Endothelial cell of umbilical vein (primary cell): ENCODE measurements around the gene LCLAT1. TPM values are rescaled to one million over a fixed set of nuclear protein-coding genes. Genes with fewer than 3 reads are reported as not detected.

Experiments used
- BruUV-seq: library from RNA; stranded (reverse); fragments of 400-500 nt; replicated peaks from 2 replicates; lab custom pipeline; 2021; lab: Mats Ljungman, UMichigan
- CTCF ChIA-PET: fragments of 300-600, 350-600 bp; sonication (Branson Sonifier 250); formaldehyde crosslinking; loops from one replicate; lab custom pipeline; 2021; ENCODE audit warnings: antibody characterized with exemption, inconsistent platforms; lab: Charles Lee
- POLR2A ChIA-PET: fragments of 300-600, 350-600 bp; sonication (Branson Sonifier 250); formaldehyde crosslinking; loops from one replicate; lab custom pipeline; 2021; ENCODE audit warnings: antibody characterized with exemption, inconsistent platforms; lab: Charles Lee
- DNase-seq: peaks from one replicate; pipeline ENCODE4 v3.0.0-alpha.2; 2011; ENCODE audit warnings: low read depth, low spot score
- FAIRE-seq: peaks from 2 replicates; lab custom pipeline; 2011; peaks lifted over from hg19 to GRCh38; lab: Jason Lieb, UNC
- H2AFZ ChIP-seq: 2 replicates; pipeline ENCODE4 v1.6.0; 2012; ENCODE audit warnings: low read depth, low read length, control low read depth, inconsistent platforms
- H3K27ac ChIP-seq: 2 replicates; pipeline ENCODE4 v1.5.1; 2011; ENCODE audit warnings: low read depth, mild to moderate bottlenecking, control low read depth, low read length, moderate library complexity; ENCODE audit not compliant: insufficient read depth
- H3K27me3 ChIP-seq, 2 experiments: 2 replicates each; pipeline versions ENCODE4 v1.6.0 to v1.6.1; 2011; ENCODE audit warnings: low read length in 2 of 2, mixed read lengths in 1 of 2; ENCODE audit not compliant: control insufficient read depth in 2 of 2, insufficient read depth in 2 of 2
- H3K36me3 ChIP-seq, 2 experiments: 2 replicates in 1 of 2; 3 replicates in 1 of 2; pipeline ENCODE4 v1.5.1; 2011; ENCODE audit warnings: low read length in 2 of 2, mild to moderate bottlenecking in 1 of 2, moderate library complexity in 1 of 2; ENCODE audit not compliant: control insufficient read depth in 2 of 2, insufficient read depth in 2 of 2; ENCODE audit errors: extremely low read depth in 1 of 2
- H3K4me1 ChIP-seq: 3 replicates; pipeline ENCODE4 v1.5.1; 2011; ENCODE audit warnings: mild to moderate bottlenecking, low read length; ENCODE audit not compliant: control insufficient read depth, insufficient read depth; ENCODE audit errors: extremely low read depth
- H3K4me2 ChIP-seq: 2 replicates; pipeline ENCODE4 v1.6.1; 2011; ENCODE audit warnings: low read length, control low read depth, mixed read lengths; ENCODE audit not compliant: insufficient read depth
- H3K4me3 ChIP-seq, 3 experiments: fragments of 200-600 bp in 1 of 3; sonication (generic), shearing (Covaris generic) in 1 of 3; replicated peaks in 1 of 3; 2 replicates each; pipeline ENCODE4 v1.5.1; 2011 to 2016; ENCODE audit warnings: control low read depth in 3 of 3, low read length in 3 of 3, mild to moderate bottlenecking in 2 of 3, inconsistent platforms in 1 of 3, low read depth in 1 of 3, moderate library complexity in 1 of 3; ENCODE audit not compliant: insufficient read depth in 1 of 3
- H3K79me2 ChIP-seq: 2 replicates; pipeline ENCODE4 v1.6.0; 2012; ENCODE audit warnings: low read length, inconsistent platforms; ENCODE audit not compliant: control insufficient read depth, insufficient read depth
- H3K9ac ChIP-seq: replicated peaks from 2 replicates; pipeline ENCODE3; 2011; ENCODE audit warnings: low read length, control low read depth; ENCODE audit not compliant: insufficient read depth; ENCODE audit errors: extremely low read depth
- H3K9me1 ChIP-seq: replicated peaks from 3 replicates; pipeline ENCODE4 v1.6.0; 2011; ENCODE audit warnings: mild to moderate bottlenecking, low read length; ENCODE audit not compliant: control insufficient read depth, insufficient read depth; ENCODE audit errors: extremely low read depth
- H3K9me3 ChIP-seq: replicated peaks from 2 replicates; pipeline ENCODE4 v1.5.1; 2012; ENCODE audit warnings: low read length, inconsistent platforms; ENCODE audit not compliant: control insufficient read depth, insufficient read depth
- H4K20me1 ChIP-seq: replicated peaks from 2 replicates; pipeline ENCODE3; 2011; ENCODE audit warnings: mild to moderate bottlenecking, low read length; ENCODE audit not compliant: control insufficient read depth, insufficient read depth; ENCODE audit errors: extremely low read depth
- EZH2 ChIP-seq: IDR thresholded peaks from 2 replicates; pipeline ENCODE4 v1.6.1; 2012; ENCODE audit warnings: borderline replicate concordance, low read depth, mild to moderate bottlenecking, moderate library complexity, low read length, inconsistent platforms; ENCODE audit not compliant: severe bottlenecking
- FOS ChIP-seq: IDR thresholded peaks from 2 replicates; pipeline ENCODE4 v1.6.1; 2011; ENCODE audit warnings: mild to moderate bottlenecking, low read length, moderate library complexity, borderline replicate concordance; ENCODE audit not compliant: insufficient read depth
- GATA2 ChIP-seq: IDR thresholded peaks from 2 replicates; pipeline ENCODE4 v1.7.0; 2011; ENCODE audit warnings: low read depth, mild to moderate bottlenecking, moderate library complexity, mixed read lengths, low read length; ENCODE audit not compliant: insufficient read length, insufficient read depth
- JUN ChIP-seq: IDR thresholded peaks from 2 replicates; pipeline ENCODE4 v1.6.1; 2011; ENCODE audit warnings: borderline replicate concordance, low read depth; ENCODE audit not compliant: insufficient read length, insufficient read depth
- MAX ChIP-seq: IDR thresholded peaks from 2 replicates; pipeline ENCODE4 v1.6.1; 2011; ENCODE audit not compliant: insufficient read depth, insufficient read length
- MYC ChIP-seq: IDR thresholded peaks from one replicate; pipeline ENCODE4 v1.6.1; 2011; ENCODE audit warnings: mild to moderate bottlenecking, low read depth, low read length
- POLR2A ChIP-seq: IDR thresholded peaks from 2 replicates; pipeline ENCODE4 v1.6.1; 2012; ENCODE audit warnings: low read depth, mild to moderate bottlenecking, control low read depth, low read length
- POLR2AphosphoS5 ChIP-seq: IDR thresholded peaks from 2 replicates; pipeline ENCODE4 v1.6.1; 2012; ENCODE audit warnings: low read depth, mild to moderate bottlenecking, control low read depth, low read length, moderate library complexity; ENCODE audit not compliant: insufficient read depth
- dilution Hi-C: fragments of 300-500 bp; cut with MboI; formaldehyde crosslinking; loops from one replicate; pipeline ENCODE4 v1.15.0; 2019; ENCODE audit warnings: low sequenced_read_pairs; ENCODE audit not compliant: extremely low pct_ligation_motif_present
- intact Hi-C: fragments of 100-400 bp; cut with micrococcal nuclease; formaldehyde crosslinking; loops from one replicate; pipeline ENCODE4 v1.10.0; 2022
- polyA plus RNA-seq, 4 experiments: library from polyadenylated mRNA; depleted of rRNA in 3 of 4; stranded (reverse) in 3 of 4; unstranded in 1 of 4; fragments of >200 nt; gene quantifications; 2 replicates each; pipeline versions ENCODE4 v1.2.1 to v1.2.3, GENCODE V29; 2011 to 2012; ENCODE audit warnings: missing spikeins in 1 of 4
- total RNA-seq: library from RNA; stranded (reverse); gene quantifications from 2 replicates; pipeline ENCODE4 v1.2.3, GENCODE V29; 2021
- TF ChIP-seq, protein P1 (sequence below), 2 donors: IDR thresholded peaks; 1 replicate in 1 of 2; 2 replicates in 1 of 2; pipeline ENCODE4 v1.5.1; 2011; ENCODE audit warnings: low read length in 2 of 2, mild to moderate bottlenecking in 2 of 2, moderate library complexity in 2 of 2, control low read depth in 1 of 2, inconsistent platforms in 1 of 2, low read depth in 1 of 2; ENCODE audit not compliant: insufficient read depth in 1 of 2; ENCODE audit errors: extremely low read depth in 1 of 2

Gene LCLAT1
- total and polyA plus RNA-seq, 2 donors (not counting 3 experiments of a cell fraction or from before 2014, with no cell fraction given): 6.1 to 20.8 TPM

- H3K36me3 ChIP-seq: no peaks in the 10 kb centered on the region
- H3K79me2 ChIP-seq: no peaks in the 10 kb centered on the region
- H3K9me3 ChIP-seq: no peaks in the 10 kb centered on the region
- H3K4me2 ChIP-seq: no peak overlapping the region
- H3K27ac ChIP-seq: no peak overlapping the region
- no TSS peak for BruUV-seq
- intact Hi-C loops: no loop called here
- H3K27me3 ChIP-seq: no peaks in the 10 kb centered on the region
- H3K9ac ChIP-seq: no peak overlapping the region
- ChIA-PET POLR2A (no interaction called here), CTCF (no interaction called here)
- TF ChIP-seq POLR2A (no peak), MYC (no peak), MAX (no peak), GATA2 (no peak), POLR2AphosphoS5 (no peak), JUN (no peak), FOS (no peak), EZH2 (no peak)
- TF ChIP-seq, protein P1, sequence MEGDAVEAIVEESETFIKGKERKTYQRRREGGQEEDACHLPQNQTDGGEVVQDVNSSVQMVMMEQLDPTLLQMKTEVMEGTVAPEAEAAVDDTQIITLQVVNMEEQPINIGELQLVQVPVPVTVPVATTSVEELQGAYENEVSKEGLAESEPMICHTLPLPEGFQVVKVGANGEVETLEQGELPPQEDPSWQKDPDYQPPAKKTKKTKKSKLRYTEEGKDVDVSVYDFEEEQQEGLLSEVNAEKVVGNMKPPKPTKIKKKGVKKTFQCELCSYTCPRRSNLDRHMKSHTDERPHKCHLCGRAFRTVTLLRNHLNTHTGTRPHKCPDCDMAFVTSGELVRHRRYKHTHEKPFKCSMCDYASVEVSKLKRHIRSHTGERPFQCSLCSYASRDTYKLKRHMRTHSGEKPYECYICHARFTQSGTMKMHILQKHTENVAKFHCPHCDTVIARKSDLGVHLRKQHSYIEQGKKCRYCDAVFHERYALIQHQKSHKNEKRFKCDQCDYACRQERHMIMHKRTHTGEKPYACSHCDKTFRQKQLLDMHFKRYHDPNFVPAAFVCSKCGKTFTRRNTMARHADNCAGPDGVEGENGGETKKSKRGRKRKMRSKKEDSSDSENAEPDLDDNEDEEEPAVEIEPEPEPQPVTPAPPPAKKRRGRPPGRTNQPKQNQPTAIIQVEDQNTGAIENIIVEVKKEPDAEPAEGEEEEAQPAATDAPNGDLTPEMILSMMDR (IDR thresholded peaks at IDR 0.05; ENCODE audit: extremely low read depth in 1 of 2, insufficient read depth in 1 of 2, low read depth in 1 of 2, low read length in 2 of 2): no peak
- no peaks in the 10 kb centered on the region for H4K20me1 ChIP-seq
- no peaks in the 10 kb centered on the region for H3K4me1 ChIP-seq
- DNase-seq: no peak
- FAIRE-seq: no peak
- dilution Hi-C loops: no loop called here
- no peak overlapping the region for H2AFZ ChIP-seq
- no peak overlapping the region for H3K4me3 ChIP-seq
- H3K9me1 ChIP-seq: no peaks in the 10 kb centered on the region
Measured at GRCh38 chr2:30626397-30626796, 179.4 kb downstream of the LCLAT1 start.
